Measurements from ENCODE around the gene HEPN1.

GRCh38 chr11:124877910-124878758, 40.9 kb upstream of the HEPN1 start:
- TF ChIP-seq, protein P1, sequence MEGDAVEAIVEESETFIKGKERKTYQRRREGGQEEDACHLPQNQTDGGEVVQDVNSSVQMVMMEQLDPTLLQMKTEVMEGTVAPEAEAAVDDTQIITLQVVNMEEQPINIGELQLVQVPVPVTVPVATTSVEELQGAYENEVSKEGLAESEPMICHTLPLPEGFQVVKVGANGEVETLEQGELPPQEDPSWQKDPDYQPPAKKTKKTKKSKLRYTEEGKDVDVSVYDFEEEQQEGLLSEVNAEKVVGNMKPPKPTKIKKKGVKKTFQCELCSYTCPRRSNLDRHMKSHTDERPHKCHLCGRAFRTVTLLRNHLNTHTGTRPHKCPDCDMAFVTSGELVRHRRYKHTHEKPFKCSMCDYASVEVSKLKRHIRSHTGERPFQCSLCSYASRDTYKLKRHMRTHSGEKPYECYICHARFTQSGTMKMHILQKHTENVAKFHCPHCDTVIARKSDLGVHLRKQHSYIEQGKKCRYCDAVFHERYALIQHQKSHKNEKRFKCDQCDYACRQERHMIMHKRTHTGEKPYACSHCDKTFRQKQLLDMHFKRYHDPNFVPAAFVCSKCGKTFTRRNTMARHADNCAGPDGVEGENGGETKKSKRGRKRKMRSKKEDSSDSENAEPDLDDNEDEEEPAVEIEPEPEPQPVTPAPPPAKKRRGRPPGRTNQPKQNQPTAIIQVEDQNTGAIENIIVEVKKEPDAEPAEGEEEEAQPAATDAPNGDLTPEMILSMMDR (IDR thresholded peaks at IDR 0.05): no peak
- no peak for TF ChIP-seq POLR2A (IDR thresholded peaks at IDR 0.05)
